NCI-H187 treated with DMSO at 0.1 percent for 48 hours (cell line): ENCODE measurements around the gene MRM2.
"Not testable (repeated sequence)": the region's sequence is repeated elsewhere in the genome, so short reads cannot be mapped to it uniquely, and the experiment has no call there.

Experiments
- DNase-seq: peaks from one replicate; lab custom pipeline; 2025; lab: John Stamatoyannopoulos, UW

The MRM2 gene

DNA sequence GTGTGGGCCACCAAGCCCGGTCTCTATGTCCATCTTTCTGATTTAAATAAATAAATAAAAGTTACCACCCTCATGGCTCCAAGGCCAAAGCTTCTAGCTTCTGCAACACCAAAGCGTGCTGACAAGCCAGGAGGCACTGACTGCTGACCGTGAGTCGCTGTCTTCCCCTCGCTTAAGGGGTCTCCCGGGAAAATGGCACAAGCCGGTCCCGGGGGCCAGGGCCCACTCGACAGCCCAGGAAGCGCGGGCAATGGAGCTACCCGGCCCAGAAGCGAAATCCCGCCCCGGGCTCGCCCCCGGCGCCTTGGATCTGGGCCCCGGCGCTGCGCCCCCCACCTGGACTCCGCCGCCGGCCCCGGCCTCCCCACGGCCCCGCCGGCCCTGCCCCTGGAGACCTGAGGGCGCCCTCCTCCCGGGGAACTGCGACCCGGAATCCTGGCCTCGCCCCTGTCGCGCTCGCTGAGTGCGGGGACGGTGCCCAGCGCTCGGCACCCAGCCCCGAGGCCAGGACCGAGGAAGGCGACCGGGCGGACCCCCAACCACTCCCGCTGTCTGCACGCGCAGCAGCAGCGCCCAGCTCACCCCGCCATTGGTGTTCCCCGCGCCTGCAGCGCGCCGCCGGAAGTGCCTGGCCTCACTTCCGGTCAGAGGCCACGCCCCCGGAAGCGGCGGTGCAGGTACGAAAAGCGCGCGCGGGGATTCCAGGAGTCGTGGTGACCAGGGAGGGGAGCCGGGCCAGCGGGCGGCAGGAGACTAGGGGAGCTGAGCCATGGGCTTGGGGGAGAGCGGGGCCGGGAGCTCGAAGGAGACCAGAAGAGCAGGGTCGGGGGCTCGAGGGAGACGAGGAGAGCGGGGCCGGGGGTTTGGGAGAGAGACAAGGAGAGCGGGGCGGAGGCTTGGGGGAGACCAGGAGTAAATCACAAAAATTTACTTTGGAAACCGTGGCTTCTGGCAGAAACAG lies at the start of gene MRM2, which contains the start of gene NUDT1:
TSS of gene MRM2 (minus strand) at position 626 of the 961 bp plus-strand sequence. CDS start at position 590, 36 bp downstream.
TSS of gene NUDT1 (plus strand) at position 647 of the 961 bp plus-strand sequence. CDS start 2,349 bp downstream, outside the sequence.
- DNase-seq, result no peak

DNA sequence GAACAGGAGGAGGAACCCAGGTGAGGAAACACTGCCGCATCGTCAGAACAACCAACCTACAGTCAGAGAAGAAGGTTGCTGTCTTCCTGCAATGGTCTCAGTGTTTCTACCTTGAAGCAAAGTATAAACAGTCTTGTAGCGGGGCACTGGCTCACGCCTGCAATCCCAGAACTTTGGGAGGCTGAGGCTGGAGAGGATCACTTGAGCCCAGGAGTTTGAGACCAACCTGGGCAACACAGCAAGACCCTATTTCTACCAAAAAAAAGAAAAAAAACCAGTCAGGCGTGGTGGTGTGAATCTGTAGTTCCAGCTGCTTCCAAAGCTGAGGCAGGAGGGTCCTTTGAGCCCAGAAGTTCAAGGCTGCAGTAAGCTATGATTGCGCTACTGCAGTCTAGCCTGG lies 48.9 kb upstream of the MRM2 start:
- DNase-seq, result no peak

GRCh38 chr7:2289621-2290020 lies 47.6 kb upstream of the MRM2 start:
- no peak for DNase-seq

GRCh38 chr7:2289111-2289586 lies 47.1 kb upstream of the MRM2 start:
- DNase-seq, result no peak

GRCh38 chr7:2288503-2288902 lies 46.5 kb upstream of the MRM2 start:
- no peak for DNase-seq

DNA sequence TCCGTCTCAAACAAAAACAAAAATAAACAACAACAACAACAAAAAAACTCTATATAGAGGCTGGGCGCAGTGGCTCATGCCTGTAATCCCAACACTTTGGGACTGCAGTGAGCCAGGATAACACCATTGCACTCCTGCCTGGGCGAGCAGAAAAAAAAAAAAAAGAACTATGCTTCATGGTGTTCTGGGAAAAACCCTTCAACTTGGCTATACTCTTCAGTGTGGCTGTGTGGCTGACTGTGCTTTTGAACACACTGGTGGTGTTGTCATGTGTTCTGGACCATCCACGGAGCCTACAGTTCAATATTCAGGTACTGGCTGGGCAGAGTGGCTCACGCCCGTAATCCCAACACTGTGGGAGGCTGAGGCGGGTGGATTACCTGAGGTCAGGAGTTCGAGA lies 45.7 kb upstream of the MRM2 start:
- DNase-seq, result no peak

- DNase-seq, result no peak
Observed at GRCh38 chr7:2283074-2283473, 41.1 kb upstream of the MRM2 start.

- no peak for DNase-seq
Observed at GRCh38 chr7:2282185-2282751, 40.3 kb upstream of the MRM2 start.

DNA sequence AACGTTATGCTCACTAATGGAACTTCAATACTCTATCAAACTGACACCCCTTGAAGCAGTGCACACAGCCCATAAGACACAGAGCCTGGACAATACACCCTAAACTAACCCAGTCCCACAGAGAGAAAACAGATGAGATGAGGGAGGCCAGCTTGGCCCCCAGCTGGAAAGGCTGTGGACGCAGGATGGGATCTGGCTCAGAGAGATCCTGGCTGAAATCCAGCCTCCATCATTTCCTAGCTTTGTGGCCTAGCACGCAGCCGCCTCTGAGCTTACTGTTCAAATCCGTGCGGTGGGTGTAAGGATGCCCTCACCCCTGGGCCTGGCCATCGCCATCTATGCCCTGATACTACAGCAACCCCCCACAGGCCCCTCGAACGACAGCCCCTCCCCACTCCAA lies 39.5 kb upstream of the MRM2 start:
- no peak for DNase-seq

DNA sequence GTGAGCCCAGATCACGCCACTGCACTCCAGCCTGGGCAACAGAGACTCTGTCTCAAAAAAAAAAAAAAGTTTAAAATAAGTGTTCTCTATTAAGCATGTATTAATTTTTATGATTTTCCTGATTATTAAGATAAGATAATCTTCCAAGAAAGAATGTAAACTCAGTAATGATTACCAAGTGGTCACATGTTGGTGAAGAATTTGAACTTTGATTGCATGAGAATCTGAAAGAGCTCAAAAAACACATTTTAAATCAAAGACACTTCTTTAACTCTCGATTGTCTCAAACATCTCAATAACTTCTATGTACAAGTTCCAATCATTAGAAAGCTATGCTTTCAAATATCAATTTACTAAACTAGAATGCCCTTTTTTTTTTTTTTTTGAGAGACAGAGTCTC lies 38.4 kb upstream of the MRM2 start:
- no peak for DNase-seq

DNA sequence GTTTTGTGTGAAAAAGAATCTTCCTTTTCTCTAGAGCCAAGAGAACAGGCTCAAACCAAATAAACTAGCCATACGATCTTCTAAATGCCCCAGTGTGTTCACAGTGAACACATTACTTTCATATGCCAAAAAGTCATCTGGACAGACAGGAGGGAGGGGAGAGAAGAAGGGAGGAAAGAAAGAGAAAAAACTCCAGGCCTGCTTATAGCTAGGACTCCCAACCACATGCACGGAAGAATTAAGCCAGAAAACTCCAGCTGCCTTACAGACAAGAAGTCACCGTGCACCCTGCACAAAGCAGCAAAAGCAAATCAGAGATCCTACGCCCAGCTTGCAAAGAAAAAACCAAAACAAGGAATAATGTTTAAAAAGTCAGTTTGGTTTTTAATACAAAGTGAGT lies 37.9 kb upstream of the MRM2 start:
- no peak for DNase-seq

GRCh38 chr7:2278026-2278425 lies 36.0 kb upstream of the MRM2 start:
- DNase-seq, result no peak

DNA sequence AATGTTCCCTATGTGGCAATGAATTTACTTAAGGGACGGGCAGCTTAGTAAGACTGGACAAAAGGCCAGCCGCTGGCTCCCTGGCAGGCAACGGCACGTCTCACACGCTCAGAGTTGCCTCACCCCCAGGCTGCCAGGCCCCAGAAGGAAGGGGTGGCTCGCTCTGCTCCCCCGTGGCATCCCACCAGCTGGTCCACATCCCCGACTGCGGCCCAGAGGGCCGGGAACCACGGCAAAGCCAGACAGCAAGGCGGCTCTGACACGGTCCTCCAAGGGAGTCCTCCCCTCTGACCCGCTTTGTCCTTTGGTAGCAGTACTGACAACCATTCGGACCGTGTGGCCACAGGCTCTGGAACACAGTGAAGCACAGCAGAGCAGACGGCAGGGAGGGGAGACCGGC lies 34.1 kb upstream of the MRM2 start:
- no peak for DNase-seq

DNA sequence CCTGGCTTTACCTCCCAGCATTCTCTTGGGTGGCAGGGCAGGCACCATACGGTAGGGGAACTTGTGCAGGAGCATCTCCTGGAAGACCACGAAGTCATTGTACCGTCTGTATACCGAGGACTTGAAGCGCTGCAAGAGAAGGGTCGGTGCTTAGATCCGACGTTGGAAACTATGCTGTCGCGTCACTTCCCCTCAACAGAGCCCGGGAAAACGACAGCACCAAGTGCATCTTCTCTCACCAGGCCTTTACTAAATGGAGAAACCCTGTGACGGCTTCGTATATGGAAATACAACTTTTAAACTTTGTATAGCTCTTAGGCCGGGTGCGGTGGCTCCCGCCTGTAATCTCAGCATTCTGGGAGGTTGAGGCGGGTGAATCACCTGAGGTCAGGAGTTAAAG lies 33.1 kb upstream of the MRM2 start:
- DNase-seq, result no peak

DNA sequence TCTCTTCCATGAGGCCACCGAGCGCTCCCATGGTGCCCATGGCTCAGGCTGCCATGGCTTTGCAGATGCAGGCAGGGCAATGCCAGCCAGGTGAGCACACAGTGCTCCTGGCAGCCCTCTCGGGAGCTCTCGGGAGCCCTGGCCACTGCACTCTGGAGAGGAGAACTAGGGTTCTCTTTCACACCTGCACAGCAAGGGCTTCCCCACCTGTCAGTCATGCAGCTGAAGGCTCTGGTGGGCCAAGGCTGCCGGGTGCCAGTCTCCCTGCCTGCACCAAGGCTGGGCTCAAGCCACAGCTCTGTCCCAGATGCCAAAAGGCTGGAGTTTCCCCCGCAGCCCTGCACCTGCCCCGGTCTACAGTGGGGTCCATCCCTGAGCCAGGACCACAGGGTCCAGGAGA lies 32.7 kb upstream of the MRM2 start:
- no peak for DNase-seq

DNA sequence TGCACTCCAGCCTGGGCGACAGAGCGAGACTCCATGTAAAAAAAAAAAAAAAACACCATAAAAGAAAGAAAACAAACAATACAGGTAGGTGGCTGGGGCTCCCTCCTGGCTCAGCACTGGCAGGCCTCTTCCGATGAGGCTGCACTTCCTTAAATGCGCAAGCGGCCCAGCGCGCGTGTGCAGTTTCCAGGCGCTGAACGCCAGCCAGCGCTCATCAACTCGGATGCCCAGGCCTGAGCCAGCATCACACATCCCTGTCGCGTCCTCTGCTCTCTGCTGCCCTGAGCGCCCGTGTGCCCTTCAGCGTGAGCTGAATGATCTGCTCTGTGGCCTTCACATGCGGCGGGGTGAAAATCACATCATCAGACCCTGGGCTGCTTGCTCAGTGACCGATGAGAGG lies 31.9 kb upstream of the MRM2 start:
- no peak for DNase-seq

GRCh38 chr7:2272031-2272430 lies 30.0 kb upstream of the MRM2 start:
- DNase-seq, result no peak

GRCh38 chr7:2271273-2272026 lies 29.4 kb upstream of the MRM2 start:
- no peak for DNase-seq

DNA sequence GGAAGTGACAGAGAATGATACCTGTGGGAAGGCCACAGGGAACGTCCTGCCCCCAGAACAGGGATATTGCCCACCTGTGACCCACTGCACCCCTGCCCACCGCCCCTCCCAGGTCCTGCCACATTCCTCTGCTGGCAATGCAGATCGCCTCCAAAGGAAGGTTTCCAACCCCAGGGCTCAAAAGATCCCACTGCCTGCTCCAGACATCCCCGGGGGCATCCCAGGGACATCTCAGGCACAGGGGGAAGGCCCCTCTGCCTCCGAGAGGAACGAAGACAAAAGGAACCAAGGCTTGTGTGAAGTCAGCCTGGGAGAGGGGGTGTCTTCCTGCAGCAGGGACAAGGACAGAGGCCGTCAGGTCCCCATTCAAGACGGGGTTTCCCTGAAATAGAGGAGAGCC lies 28.5 kb upstream of the MRM2 start:
- DNase-seq, result no peak

GRCh38 chr7:2269991-2270460 lies 28.0 kb upstream of the MRM2 start:
- DNase-seq, result no peak

GRCh38 chr7:2269089-2269990 lies 27.3 kb upstream of the MRM2 start:
- not testable (repeated sequence) for DNase-seq
